K562 (cell line): ENCODE results near the gene OTUD5. TPM values are rescaled to one million over a fixed set of nuclear protein-coding genes. Genes with fewer than 3 reads are reported as not detected.
A peak's percentile ranks its signal among the peaks of the same experiment; 100 is the strongest.

Experiments
- BHLHE40 ChIP-seq: IDR thresholded peaks from 2 replicates; pipeline ENCODE4 v1.6.1; 2011; ENCODE audit warnings: low read length, improper control_type of control experiment
- DIDO1 ChIP-seq: fragments of 450-650 bp; IDR thresholded peaks from 2 replicates; pipeline ENCODE4 v1.6.1; 2016; ENCODE audit warnings: low read depth, missing biosample characterization, missing genetic modification characterization
- DMBX1 ChIP-seq: fragments of 250-450 bp; sonication (Bioruptor Pico); IDR thresholded peaks from 2 replicates; pipeline ENCODE4 v1.8.0; 2022; ENCODE audit warnings: inconsistent platforms, mild to moderate bottlenecking, moderate library complexity, borderline replicate concordance
- DNMT1 ChIP-seq: fragments of 450-650 bp; IDR thresholded peaks from 2 replicates; pipeline ENCODE4 v1.6.1; 2016; ENCODE audit warnings: antibody characterized with exemption, mild to moderate bottlenecking
- ESRRB ChIP-seq: fragments of 250-450 bp; sonication (Bioruptor Pico); IDR thresholded peaks from 2 replicates; pipeline ENCODE4 v1.5.0; 2020; ENCODE audit warnings: mild to moderate bottlenecking, moderate library complexity, borderline replicate concordance
- ETS2 ChIP-seq: IDR thresholded peaks from 2 replicates; pipeline ENCODE4 v1.6.1; 2016; ENCODE audit warnings: borderline replicate concordance, missing genetic modification characterization, mild to moderate bottlenecking, moderate library complexity, missing compliant biosample characterization; ENCODE audit not compliant: poor library complexity, severe bottlenecking
- FOXJ3 ChIP-seq: sonication (generic); formaldehyde crosslinking; IDR thresholded peaks from 2 replicates; pipeline ENCODE4 v1.4.0; 2020; ENCODE audit warnings: mild to moderate bottlenecking, missing genetic modification reagents
- HDAC8 ChIP-seq: fragments of 450-650 bp; IDR thresholded peaks from 2 replicates; pipeline ENCODE4 v1.6.1; 2016; ENCODE audit warnings: mild to moderate bottlenecking, missing genetic modification characterization, moderate library complexity, missing compliant biosample characterization
- L3MBTL2 ChIP-seq: fragments of 450-650 bp; IDR thresholded peaks from 2 replicates; pipeline ENCODE4 v1.6.1; 2016; ENCODE audit warnings: mild to moderate bottlenecking, moderate library complexity
- NR2F6 ChIP-seq: fragments of 450-650 bp; formaldehyde crosslinking; IDR thresholded peaks from 2 replicates; pipeline ENCODE4 v1.4.0; 2020; ENCODE audit warnings: mild to moderate bottlenecking
- NUFIP1 ChIP-seq: fragments of 450-650 bp; IDR thresholded peaks from 2 replicates; pipeline ENCODE4 v1.6.1; 2018; ENCODE audit not compliant: partially characterized antibody
- PKNOX1 ChIP-seq: fragments of 450-650 bp; IDR thresholded peaks from 2 replicates; pipeline ENCODE4 v1.6.1; 2016
- POLR2H ChIP-seq: IDR thresholded peaks from 2 replicates; pipeline ENCODE4 v1.6.1; 2016; ENCODE audit warnings: missing genetic modification characterization, low read depth, mild to moderate bottlenecking, control low read depth, missing compliant biosample characterization, moderate library complexity
- RAD51 ChIP-seq: fragments of 450-650 bp; IDR thresholded peaks from 2 replicates; pipeline ENCODE4 v1.7.1; 2016; ENCODE audit warnings: low read depth, mild to moderate bottlenecking, borderline replicate concordance
- SIRT6 ChIP-seq: IDR thresholded peaks from one replicate; pipeline ENCODE4 v1.6.1; 2012; ENCODE audit warnings: low read depth, mild to moderate bottlenecking, control low read depth, inconsistent platforms, low read length, moderate library complexity
- SMAD4 ChIP-seq: fragments of 250-450 bp; sonication (Bioruptor Pico); conservative IDR thresholded peaks from 2 replicates; pipeline ENCODE4 v1.8.0; 2021; ENCODE audit warnings: inconsistent platforms, mild to moderate bottlenecking, moderate library complexity
- STAT6 ChIP-seq: sonication (generic); formaldehyde crosslinking; IDR thresholded peaks from 2 replicates; pipeline ENCODE4 v1.8.1; 2023; ENCODE audit warnings: mild to moderate bottlenecking, missing genetic modification reagents
- TAF9B ChIP-seq: fragments of 450-650 bp; IDR thresholded peaks from 2 replicates; pipeline ENCODE4 v1.6.1; 2018; ENCODE audit warnings: mild to moderate bottlenecking; ENCODE audit not compliant: partially characterized antibody
- TEAD4 ChIP-seq, 2 experiments: sonication (generic) in 1 of 2; formaldehyde crosslinking in 1 of 2; IDR thresholded peaks; 2 replicates each; pipeline versions ENCODE4 v1.6.1 to v1.8.0; 2012 to 2022; ENCODE audit warnings: borderline replicate concordance in 1 of 2, inconsistent platforms in 1 of 2, low read length in 1 of 2, mild to moderate bottlenecking in 1 of 2, missing genetic modification reagents in 1 of 2
- U2AF1 ChIP-seq: fragments of 200-400 bp; formaldehyde crosslinking; optimal IDR thresholded peaks from 2 replicates; pipeline ENCODE3; 2017; ENCODE audit warnings: mild to moderate bottlenecking, low read depth, low read length, moderate library complexity
- XRCC3 ChIP-seq: fragments of 450-650 bp; IDR thresholded peaks from 2 replicates; pipeline ENCODE4 v1.6.1; 2017; ENCODE audit warnings: mild to moderate bottlenecking, moderate library complexity
- ZBTB1 ChIP-seq: sonication (generic); formaldehyde crosslinking; IDR thresholded peaks from 2 replicates; pipeline ENCODE4 v1.8.1; 2023; ENCODE audit warnings: missing genetic modification reagents, low read depth, mild to moderate bottlenecking, borderline replicate concordance
- ZBTB9 ChIP-seq: fragments of 450-650 bp; formaldehyde crosslinking; IDR thresholded peaks from 2 replicates; pipeline ENCODE4 v1.4.0; 2020; ENCODE audit warnings: mild to moderate bottlenecking, moderate library complexity
- ZFP30 ChIP-seq: fragments of 250-450 bp; sonication (Bioruptor Pico); IDR thresholded peaks from 2 replicates; pipeline ENCODE4 v1.8.0; 2022; ENCODE audit warnings: moderate library complexity, mild to moderate bottlenecking, inconsistent platforms, borderline replicate concordance
- polyA plus RNA-seq, 8 experiments: library from polyadenylated mRNA; depleted of rRNA in 4 of 8; stranded (reverse) in 5 of 8; unstranded in 3 of 8; fragments of >200 nt; fragmentation: Nextera tagmentation in 2 of 8; fragmentation: Illumina TruSeq in 1 of 8; extraction: Ambion mirVana in 2 of 8; extraction: Trizol in 1 of 8; gene quantifications; 2 replicates each; pipeline versions ENCODE4 v1.2.1 to v1.2.3, GENCODE V29; 2011 to 2014; ENCODE audit warnings: inconsistent platforms in 1 of 8, missing spikeins in 1 of 8
- total RNA-seq, 7 experiments: library from RNA; depleted of rRNA in 6 of 7; stranded (reverse); fragments of >200 nt in 6 of 7; fragmentation: Illumina TruSeq in 2 of 7; extraction: Trizol in 2 of 7; gene quantifications; 2 replicates each; pipeline versions ENCODE4 v1.2.1 to v1.2.3, GENCODE V29; 2011 to 2021; ENCODE audit warnings: low replicate concordance in 1 of 7

Gene OTUD5
- total and polyA plus RNA-seq, 9 of the 15 experiments (the other 6 are each of a cell fraction or from before 2014, with no cell fraction given) = 3.6 to 102 (median 59.0) TPM

- TF ChIP-seq ETS2 (no peak), BHLHE40 (no peak), RAD51 (no peak), POLR2H (peak; percentile 51), ZBTB9 (no peak), PKNOX1 (peak; percentile 99), TAF9B (no peak), ESRRB (no peak), NUFIP1 (no peak), FOXJ3 (CRISPR knock-in tag) (no peak), L3MBTL2 (peak; percentile 69), STAT6 (CRISPR knock-in tag) (no peak), DIDO1 (0 out of 2 replicates have a peak, but pooled peaks have one; percentile 55), HDAC8 (tag) (no peak), TEAD4 (IDR thresholded peaks at IDR 0.05; ENCODE audit: low read length) (no peak), TEAD4 (CRISPR knock-in tag; IDR thresholded peaks at IDR 0.05; ENCODE audit: borderline replicate concordance) (no peak), NR2F6 (CRISPR knock-in tag) (no peak), ZFP30 (CRISPR knock-in tag) (no peak), U2AF1 (no peak), DNMT1 (no peak), SMAD4 (CRISPR knock-in tag) (peak; percentile 58), XRCC3 (no peak), ZBTB1 (CRISPR knock-in tag) (no peak; the same call in 1 of the 2 replicates), SIRT6 (no peak), DMBX1 (CRISPR knock-in tag) (no peak)
Observed at GRCh38 chrX:48957827-48958634, 624 bp upstream of the OTUD5 start (continued).
